ENCODE results near the gene CUL3. TPM values are rescaled to one million over a fixed set of nuclear protein-coding genes. Genes with fewer than 3 reads are reported as not detected.

The CUL3 gene
- total and polyA plus RNA-seq, 2 of the 8 experiments (the other 6 are each of a cell fraction or from before 2014, with no cell fraction given) = 28.5 to 113 TPM

- Histone ChIP-seq H2AFZ (ENCODE audit: low read length) (no peak overlapping the region), H3K27ac (ENCODE audit: low read depth, low read length) (no peak overlapping the region), H4K91ac (replicated peaks; ENCODE audit: insufficient read length, low read length) (no peak overlapping the region), H3K79me2 (ENCODE audit: control insufficient read depth in 1 of 2, insufficient read depth in 2 of 2, low read length in 2 of 2) (no peaks in the 10 kb centered on the region), H3K36me3 (ENCODE audit: control insufficient read depth in 2 of 4, insufficient read depth in 4 of 4, low read length in 3 of 4) (no peaks in the 10 kb centered on the region), H4K8ac (ENCODE audit: extremely low read depth, insufficient read depth, low read length) (no peak overlapping the region), H3K79me1 (ENCODE audit: low read depth, low read length) (no peaks in the 10 kb centered on the region), H2AK5ac (ENCODE audit: low read depth, low read length) (no peak overlapping the region), H3K56ac (replicated peaks; ENCODE audit: insufficient read length, low read depth, low read length) (no peak overlapping the region), H3K9me3 (ENCODE audit: insufficient read depth in 2 of 2, low read depth in 1 of 2, low read length in 1 of 2) (no peaks in the 10 kb centered on the region; a peak in 1 of 4 replicates), H3K18ac (ENCODE audit: extremely low read depth, low read length) (no peak overlapping the region), H3K4ac (replicated peaks; ENCODE audit: insufficient read length, low read depth, low read length) (no peak overlapping the region), H4K5ac (ENCODE audit: insufficient read length, low read depth, low read length) (no peak overlapping the region), H2BK12ac (ENCODE audit: low read depth, low read length) (no peak overlapping the region), H3K23me2 (ENCODE audit: low read depth, low read length) (no peaks in the 10 kb centered on the region), H2BK15ac (ENCODE audit: low read length) (no peak overlapping the region), H3K27me3 (replicated peaks in 1 of 4; ENCODE audit: control insufficient read depth in 3 of 4, extremely low read depth in 1 of 4, insufficient read depth in 3 of 4, low read length in 3 of 4) (no peaks in the 10 kb centered on the region), H3K4me3 (ENCODE audit: extremely low read depth in 1 of 4, insufficient read depth in 2 of 4, low read depth in 3 of 4, low read length in 4 of 4) (no peak overlapping the region), H4K20me1 (replicated peaks in 1 of 2; ENCODE audit: control insufficient read depth in 1 of 2, insufficient read depth in 2 of 2, low read length in 2 of 2) (no peaks in the 10 kb centered on the region), H3K4me1 (replicated peaks in 1 of 4; ENCODE audit: control insufficient read depth in 3 of 4, insufficient read depth in 4 of 4, low read length in 3 of 4) (no peaks in the 10 kb centered on the region), H2BK20ac (ENCODE audit: low read length) (no peak overlapping the region), H2BK120ac (replicated peaks; ENCODE audit: low read depth, low read length) (no peak overlapping the region), H3K14ac (ENCODE audit: insufficient read length) (no peak overlapping the region), H3K23ac (ENCODE audit: insufficient read length) (no peak overlapping the region), H2BK5ac (ENCODE audit: low read depth, low read length) (no peak overlapping the region), H3K9ac (replicated peaks in 1 of 4; ENCODE audit: extremely low read depth in 1 of 4, low read depth in 3 of 4, low read length in 3 of 4) (no peak overlapping the region), H3K4me2 (ENCODE audit: insufficient read depth in 1 of 2, low read depth in 2 of 2, low read length in 2 of 2) (no peak overlapping the region)
- ChIA-PET CTCF (ENCODE audit: partially characterized antibody) (interaction anchor here (0.9 to 1.2 kb wide), 2 partner anchors 10 to 45 kb away, joined by 3 to 5 read pairs; no protein-coding TSS in a partner anchor), POLR2A (ENCODE audit: partially characterized antibody) (no interaction called here)
- WGBS, 2 experiments (ENCODE audit: extremely low coverage in 1 of 2, insufficient coverage in 1 of 2, insufficient read length in 1 of 2, insufficient replicate concordance in 2 of 2, low coverage in 1 of 2, low lambda C conversion rate in 2 of 2, missing lambda C conversion rate in 1 of 2) = 89% methylated on average over 2 of the region's 2 CpGs; no CpG with 5 or more reads in 1 of the 2 experiments
- DNase-seq (ENCODE audit: low read depth in 1 of 2, low spot score in 2 of 2) (no peak), FAIRE-seq (no peak)
These were observed 16.8 kb upstream of the CUL3 start for GRCh38 chr2:224601923-224602322.

Measured in H1 (cell line).